Stimulated activated CD4-positive, alpha-beta T cell treated with anti-CD3 and anti-CD28 coated beads, TNF-alpha, amount 100 ng/mL, for 1 hour (primary cell): ENCODE data around the gene DUS1L.

Experiments used
- DNase-seq, 3 donors: peaks; one replicate each; pipeline ENCODE4 v3.0.0-alpha.2; 2020; ENCODE audit warnings: low read depth in 3 of 3, low spot score in 1 of 3

Gene DUS1L

DNA sequence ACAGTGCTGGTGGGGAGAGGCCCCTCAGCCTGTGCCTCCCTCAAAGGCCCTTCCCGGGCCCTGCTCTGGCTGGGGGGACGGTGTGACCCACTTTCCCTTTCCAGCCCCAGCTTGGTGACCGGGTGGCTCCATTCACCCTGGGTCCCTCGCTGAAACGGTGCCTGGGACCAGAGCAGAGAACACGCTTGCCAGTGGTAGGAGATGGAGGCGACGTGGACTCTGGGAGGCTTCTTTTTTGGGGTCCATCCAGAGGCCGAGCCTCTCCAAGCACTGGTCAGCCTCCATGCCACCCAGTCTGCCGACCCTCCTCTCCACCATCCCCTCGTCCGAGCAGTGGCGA is 50.7 kb downstream of the DUS1L start:
- no peak for DNase-seq

DNA sequence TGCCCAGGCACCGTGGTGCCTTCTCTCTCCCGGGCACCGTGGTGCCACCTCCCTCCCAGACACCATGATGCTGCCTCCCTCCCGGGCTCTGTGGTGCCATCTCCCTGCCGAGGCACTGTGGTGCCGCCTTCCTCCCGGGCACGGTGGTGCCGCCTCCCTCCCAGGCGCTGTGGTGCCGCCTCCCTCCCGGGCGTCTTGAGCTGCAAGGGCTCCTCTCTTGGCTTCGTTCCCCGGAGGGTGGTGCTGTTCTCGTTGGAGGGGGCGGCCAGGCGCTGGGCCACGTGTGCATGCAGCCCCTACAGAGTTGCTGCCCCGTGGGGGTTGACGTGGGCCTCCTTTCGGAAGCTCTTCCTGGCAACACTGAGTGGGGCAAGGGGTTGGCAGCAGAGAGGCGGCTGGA is 51.2 kb downstream of the DUS1L start:
- no peak for DNase-seq

DNA sequence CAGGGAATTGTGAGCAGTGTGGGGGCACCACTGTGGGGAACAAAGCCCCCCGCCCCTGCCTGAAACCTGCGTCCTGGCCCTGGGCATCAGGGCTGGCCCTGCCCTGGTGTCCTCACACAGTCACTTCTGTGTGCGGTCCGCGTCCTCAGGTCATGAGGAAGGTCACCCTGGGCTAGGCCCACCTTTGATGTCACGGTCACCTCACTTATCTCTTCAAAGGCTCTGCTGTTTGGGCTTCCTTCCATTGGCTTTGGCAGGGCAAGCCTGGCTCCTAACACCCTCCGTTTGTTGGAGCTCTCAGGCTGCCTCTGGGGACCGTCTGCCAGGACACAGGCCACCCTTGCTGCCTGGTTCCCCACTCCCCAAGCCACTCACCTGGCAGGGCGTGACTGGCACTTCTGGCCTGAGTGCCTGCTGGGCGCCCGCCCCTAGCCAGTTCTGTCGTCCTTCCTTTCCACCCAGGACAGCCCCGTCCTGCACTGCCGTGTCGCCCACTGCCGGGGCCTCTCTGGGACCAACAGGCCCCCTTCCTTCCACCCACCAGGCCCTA is 51.8 kb downstream of the DUS1L start:
- DNase-seq, result no peak

DNA sequence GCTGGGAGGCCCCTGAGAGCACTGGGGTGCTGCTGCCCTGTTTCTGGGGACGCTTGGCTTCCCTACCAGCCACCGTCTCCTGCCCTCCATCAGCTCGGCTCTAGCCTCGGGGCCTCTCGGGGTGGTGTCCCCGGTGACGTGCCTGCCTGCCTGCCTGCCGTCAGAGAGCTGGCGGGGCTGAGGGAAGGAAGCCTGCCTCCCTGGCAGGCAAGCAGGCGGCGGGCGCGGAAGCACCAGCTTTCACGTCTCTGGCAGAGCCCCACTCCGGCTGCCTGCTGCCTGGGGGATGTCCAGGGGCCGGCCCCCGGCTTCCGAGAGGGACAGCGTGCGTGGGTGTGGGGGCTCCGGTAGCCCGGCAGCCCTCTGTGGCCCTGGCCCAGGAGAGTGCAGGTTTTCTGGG is 52.3 kb downstream of the DUS1L start:
- no peak for DNase-seq

DNA sequence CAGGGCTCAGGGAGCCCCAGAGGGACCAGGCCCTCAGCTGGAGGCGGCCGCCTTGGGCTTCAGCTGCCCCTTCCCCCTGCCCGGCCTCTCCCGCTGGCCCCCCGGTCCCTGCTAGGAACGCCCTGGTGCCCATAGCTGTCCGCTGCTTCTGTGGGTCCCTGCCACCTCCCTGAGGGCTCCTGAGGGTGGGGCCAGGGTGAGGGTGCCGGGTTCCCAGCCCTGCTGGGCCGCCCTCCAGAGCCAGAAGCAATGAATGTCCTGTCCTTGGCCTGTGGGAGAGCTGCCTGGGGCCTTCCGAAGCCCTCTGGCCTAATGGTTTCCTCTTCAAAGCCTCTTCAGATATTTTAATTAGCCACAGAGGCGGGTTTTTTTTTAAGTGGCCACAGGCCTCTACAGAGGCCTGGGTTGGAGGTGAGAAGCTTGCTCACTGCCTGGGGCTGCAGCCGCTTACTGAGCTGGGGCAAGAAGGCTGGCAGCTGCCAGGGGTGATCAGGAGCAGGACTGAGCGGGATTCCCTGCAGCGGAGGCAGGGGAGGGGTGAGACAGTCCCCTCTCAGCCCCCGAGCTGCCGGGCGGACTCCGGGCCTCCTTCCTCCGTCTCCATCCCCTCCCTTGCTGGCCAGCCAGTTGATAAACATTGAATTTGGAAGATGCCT is 52.8 kb downstream of the DUS1L start:
- DNase-seq, result no peak

DNA sequence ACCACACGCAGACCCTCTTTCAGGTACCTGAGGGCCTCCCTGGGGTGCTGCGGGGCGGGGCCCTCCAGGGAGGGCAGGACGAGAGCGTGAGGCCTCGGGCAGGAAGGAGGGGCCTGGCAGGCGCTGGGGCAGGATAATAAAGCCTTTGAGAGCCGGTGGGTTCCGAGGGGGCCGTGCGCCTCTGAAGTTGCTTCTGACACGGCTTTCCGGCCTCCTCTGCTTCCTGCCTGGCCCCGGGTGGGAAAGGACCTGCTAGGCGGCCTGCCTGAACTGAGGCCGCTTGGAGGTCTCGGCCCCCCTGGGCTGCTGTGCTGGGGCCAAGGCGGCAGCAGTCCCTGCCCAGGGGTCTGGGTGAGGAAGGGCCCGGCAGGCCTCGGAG is 53.4 kb downstream of the DUS1L start:
- DNase-seq, result no peak

DNA sequence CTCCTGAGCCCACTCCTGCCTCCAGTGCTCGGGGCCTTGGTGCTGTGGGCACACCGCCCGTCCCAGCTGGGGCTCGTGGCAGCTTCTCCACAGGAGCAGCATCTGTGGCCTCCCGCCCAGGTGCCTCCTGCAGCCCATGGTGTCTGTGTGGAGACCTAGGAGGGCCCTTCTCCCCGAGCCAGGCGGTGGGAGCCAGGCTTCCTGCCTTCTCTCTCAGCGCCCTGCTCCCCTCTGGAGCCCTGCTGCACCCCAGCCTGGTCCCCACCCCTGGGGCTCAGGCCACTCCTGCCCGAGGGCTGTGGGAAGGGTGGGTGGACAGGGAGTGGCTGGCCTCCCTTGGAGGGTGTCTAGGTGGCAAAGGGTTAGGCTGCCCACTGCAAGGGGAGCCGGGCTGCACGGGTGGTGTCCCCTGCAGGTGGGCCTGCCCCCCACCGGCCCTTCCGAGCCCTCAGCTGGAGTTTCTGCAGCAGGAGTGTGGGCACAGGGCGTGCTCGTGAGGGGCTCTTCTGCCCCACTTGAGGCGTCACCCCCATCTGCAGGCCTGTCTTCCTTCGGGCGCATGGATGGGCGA is 53.9 kb downstream of the DUS1L start:
- no peak for DNase-seq

DNA sequence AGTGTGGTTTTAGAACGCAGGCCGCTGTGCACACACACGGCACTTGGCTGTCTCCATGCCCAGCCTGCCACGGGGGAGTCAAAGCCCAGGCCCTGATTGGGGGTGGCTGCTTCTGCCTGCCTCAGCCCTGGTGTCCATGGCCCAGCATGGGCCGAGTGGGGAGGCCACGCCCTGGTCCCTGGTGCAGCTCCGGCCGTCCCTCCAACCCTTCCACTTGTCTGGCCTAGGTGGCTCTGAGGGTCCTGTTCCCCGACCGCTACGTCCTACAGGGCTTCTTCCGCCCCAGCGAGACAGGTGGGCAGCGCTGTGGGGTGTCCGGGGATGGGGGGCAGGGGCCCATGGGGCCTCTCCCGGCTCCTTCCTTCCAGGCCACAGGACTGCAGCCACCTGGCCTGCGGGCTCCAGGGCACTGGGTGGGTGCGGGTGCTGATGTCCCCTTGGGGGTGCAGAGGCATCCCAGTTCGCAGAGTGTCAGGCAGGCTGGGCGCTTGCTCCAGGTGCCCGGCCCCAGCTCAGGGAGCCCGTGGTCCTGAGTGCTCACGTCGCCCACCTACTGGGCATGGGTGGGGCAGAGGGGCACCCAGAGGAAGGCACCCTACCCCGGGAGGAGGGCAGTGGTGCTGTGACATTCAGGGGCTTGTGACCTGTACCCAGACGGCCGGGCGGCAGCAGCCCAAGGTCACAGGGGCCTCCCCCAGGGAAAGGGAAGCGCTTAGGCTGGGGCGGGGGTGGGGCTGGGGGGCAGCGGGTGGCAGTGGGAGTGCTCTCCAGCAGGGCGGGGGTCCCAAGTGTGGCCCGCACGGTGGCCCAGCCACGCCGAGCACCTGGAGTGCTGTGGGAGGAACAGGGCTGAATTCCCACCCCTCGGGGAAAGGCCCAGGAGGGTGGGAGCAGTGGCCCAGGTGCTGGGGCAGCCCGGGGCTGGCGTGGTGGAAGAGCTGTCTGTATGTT is 54.8 kb downstream of the DUS1L start:
- no peak for DNase-seq

DNA sequence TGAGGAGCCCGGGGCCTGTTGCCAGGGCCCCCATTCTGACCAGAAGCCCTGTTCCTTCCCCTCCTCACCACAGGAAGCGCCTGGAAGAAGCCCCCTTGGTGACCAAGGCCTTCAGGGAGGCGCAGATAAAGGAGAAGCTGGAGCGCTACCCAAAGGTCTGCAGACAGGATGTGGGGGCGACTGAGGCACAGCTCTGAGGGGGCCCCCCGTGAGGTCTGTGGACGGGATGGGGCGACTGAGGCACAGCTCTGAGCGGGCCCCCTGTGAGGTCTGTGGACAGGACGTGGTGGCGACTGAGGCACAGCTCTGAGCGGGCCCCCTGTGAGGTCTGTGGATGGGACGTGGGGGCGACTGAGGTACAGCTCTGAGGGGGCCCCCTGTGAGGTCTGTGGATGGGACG is 56.2 kb downstream of the DUS1L start:
- DNase-seq, result no peak

DNA sequence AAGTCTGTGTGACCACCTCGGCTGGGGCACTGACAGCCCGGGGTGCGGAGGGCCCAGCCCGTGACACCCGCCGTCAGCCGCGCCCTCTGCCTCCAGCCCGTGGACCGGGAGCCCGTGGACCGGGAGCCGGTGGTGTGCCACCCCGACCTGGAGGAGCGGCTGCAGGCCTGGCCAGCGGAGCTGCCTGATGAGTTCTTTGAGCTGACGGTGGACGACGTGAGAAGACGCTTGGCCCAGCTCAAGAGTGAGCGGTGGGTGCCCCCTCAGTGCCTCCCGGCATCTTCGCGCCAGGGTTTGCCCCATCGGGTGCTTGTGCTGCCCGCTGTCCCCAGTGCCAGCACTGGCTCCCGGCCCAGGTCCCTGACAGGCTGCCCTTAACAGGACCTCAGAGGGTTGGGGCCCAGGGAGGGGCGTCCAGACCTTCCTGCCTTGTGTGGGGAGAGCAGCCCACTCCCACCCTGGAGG is 56.6 kb downstream of the DUS1L start:
- no peak for DNase-seq

DNA sequence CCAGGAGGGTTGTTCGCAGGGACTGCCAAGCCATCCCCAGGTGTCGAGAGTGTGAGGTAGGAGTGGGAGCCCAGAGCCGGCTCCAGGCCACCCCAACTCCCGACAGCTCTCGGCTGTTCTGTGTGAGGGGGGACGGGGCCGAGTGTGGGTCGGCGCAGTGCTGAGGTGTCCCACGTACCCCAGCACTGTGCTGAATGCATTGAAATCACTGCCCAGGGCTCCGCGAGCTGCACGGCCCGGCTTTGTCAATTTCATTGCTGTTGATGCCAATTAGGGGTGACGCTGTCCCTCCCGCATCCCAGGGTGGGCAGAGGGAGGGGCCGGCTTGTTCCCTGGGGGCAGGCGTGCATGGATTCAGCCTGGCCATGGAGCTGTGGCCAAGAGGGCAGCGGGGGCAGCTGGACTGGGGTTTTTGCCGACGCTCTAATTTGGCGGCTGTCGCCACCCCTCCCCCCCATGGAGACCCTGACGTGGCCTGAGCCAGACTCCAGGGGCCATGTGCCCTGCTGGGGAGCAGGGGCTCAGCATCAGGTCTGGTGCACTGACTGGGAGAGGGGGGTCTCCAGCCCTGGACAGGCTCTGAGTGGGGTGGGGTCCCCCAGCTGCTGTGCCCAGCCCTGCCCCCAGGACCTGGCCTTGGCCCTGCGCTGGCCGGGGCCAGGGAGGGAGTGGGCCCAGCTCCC is 57.2 kb downstream of the DUS1L start:
- DNase-seq, result no peak
